PFSK-1 (cell line): ENCODE results near the gene PIP4K2A.

Experiments
- FOXP2 ChIP-seq: optimal IDR thresholded peaks from 2 replicates; pipeline ENCODE3; 2011; ENCODE audit warnings: borderline replicate concordance, control low read depth, inconsistent platforms; ENCODE audit not compliant: insufficient read depth; ENCODE audit errors: extremely low read length, extremely low read depth
- POLR2AphosphoS5 ChIP-seq: IDR thresholded peaks from 2 replicates; pipeline ENCODE4 v1.6.1; 2012; ENCODE audit warnings: low read depth, mild to moderate bottlenecking, control low read depth, low read length, moderate library complexity
- SIN3A ChIP-seq: IDR thresholded peaks from 2 replicates; pipeline ENCODE4 v1.6.1; 2012; ENCODE audit warnings: mild to moderate bottlenecking, low read length, moderate library complexity, borderline replicate concordance; ENCODE audit not compliant: insufficient read depth
- TAF1 ChIP-seq: IDR thresholded peaks from 2 replicates; pipeline ENCODE4 v1.6.1; 2012; ENCODE audit warnings: low read length, control low read depth, borderline replicate concordance; ENCODE audit not compliant: insufficient read depth
- TF ChIP-seq, protein P1 (sequence below), 2 experiments: IDR thresholded peaks; 2 replicates each; pipeline versions ENCODE4 v1.6.1 to v1.8.0; 2011 to 2012; ENCODE audit warnings: low read depth in 2 of 2, low read length in 2 of 2, control low read depth in 1 of 2, inconsistent platforms in 1 of 2, mild to moderate bottlenecking in 1 of 2, moderate library complexity in 1 of 2; ENCODE audit not compliant: insufficient read depth in 1 of 2

DNA sequence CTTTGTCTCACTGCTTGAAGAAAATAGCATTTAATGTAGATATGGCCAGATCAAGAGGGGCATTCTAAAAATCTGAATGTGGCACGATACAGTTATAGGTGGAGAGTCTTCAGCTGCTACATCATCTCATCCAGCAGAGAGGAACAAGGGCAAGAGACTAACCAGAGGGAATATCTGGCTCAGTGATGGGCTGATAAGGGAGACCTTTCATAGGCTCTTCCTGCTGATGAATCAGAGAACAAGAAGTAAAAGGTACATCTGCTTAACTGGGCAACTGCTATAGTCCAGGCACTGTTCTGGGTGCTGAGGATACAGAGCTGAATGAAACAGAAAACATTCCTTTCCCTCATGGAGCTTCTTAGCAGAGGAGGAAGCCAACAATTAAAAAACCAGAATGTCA is 37.9 kb downstream of the PIP4K2A start:
- no peak for TF ChIP-seq TAF1
- no peak for TF ChIP-seq POLR2AphosphoS5
- TF ChIP-seq, protein P1, sequence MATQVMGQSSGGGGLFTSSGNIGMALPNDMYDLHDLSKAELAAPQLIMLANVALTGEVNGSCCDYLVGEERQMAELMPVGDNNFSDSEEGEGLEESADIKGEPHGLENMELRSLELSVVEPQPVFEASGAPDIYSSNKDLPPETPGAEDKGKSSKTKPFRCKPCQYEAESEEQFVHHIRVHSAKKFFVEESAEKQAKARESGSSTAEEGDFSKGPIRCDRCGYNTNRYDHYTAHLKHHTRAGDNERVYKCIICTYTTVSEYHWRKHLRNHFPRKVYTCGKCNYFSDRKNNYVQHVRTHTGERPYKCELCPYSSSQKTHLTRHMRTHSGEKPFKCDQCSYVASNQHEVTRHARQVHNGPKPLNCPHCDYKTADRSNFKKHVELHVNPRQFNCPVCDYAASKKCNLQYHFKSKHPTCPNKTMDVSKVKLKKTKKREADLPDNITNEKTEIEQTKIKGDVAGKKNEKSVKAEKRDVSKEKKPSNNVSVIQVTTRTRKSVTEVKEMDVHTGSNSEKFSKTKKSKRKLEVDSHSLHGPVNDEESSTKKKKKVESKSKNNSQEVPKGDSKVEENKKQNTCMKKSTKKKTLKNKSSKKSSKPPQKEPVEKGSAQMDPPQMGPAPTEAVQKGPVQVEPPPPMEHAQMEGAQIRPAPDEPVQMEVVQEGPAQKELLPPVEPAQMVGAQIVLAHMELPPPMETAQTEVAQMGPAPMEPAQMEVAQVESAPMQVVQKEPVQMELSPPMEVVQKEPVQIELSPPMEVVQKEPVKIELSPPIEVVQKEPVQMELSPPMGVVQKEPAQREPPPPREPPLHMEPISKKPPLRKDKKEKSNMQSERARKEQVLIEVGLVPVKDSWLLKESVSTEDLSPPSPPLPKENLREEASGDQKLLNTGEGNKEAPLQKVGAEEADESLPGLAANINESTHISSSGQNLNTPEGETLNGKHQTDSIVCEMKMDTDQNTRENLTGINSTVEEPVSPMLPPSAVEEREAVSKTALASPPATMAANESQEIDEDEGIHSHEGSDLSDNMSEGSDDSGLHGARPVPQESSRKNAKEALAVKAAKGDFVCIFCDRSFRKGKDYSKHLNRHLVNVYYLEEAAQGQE (IDR thresholded peaks at IDR 0.05; ENCODE audit: insufficient read depth in 1 of 2, low read depth in 2 of 2, low read length in 2 of 2), result no peak
- TF ChIP-seq SIN3A, result no peak
- TF ChIP-seq FOXP2, result no peak
